H1 (cell line): ENCODE data around the gene SLC27A4. TPM values are rescaled to one million over a fixed set of nuclear protein-coding genes. Genes with fewer than 3 reads are reported as not detected.
A peak's percentile ranks its signal among the peaks of the same experiment; 100 is the strongest.

Source experiments
- CTCF ChIA-PET: fragments of 300-600 bp; sonication (Branson Sonifier 250); formaldehyde crosslinking; loops from one replicate; lab custom pipeline; 2021; ENCODE audit not compliant: partially characterized antibody; lab: Charles Lee
- POLR2A ChIA-PET: fragments of 300-600 bp; sonication (Branson Sonifier 250); formaldehyde crosslinking; loops from one replicate; lab custom pipeline; 2021; ENCODE audit warnings: inconsistent platforms; ENCODE audit not compliant: partially characterized antibody; lab: Charles Lee
- DNase-seq, 2 experiments: peaks; one replicate each; pipeline versions ENCODE4 v3.0.0 to v3.0.0-alpha.2; 2010 to 2022; ENCODE audit warnings: low spot score in 2 of 2, low read depth in 1 of 2, mixed read lengths in 1 of 2
- FAIRE-seq: peaks from 2 replicates; lab custom pipeline; 2011; peaks lifted over from hg19 to GRCh38; lab: Jason Lieb, UNC
- H2AFZ ChIP-seq: 2 replicates; pipeline ENCODE4 v1.8.1; 2012; ENCODE audit warnings: low read length, inconsistent platforms
- H2AK5ac ChIP-seq: 2 replicates; pipeline ENCODE4 v1.6.1; 2013; ENCODE audit warnings: low read depth, low read length
- H2BK120ac ChIP-seq: replicated peaks from 2 replicates; pipeline ENCODE3; 2013; ENCODE audit warnings: low read depth, low read length, inconsistent platforms
- H2BK12ac ChIP-seq: 2 replicates; pipeline ENCODE4 v1.6.1; 2013; ENCODE audit warnings: low read depth, low read length
- H2BK15ac ChIP-seq: 2 replicates; pipeline ENCODE4 v1.6.1; 2013; ENCODE audit warnings: low read length
- H2BK20ac ChIP-seq: 2 replicates; pipeline ENCODE4 v1.6.1; 2013; ENCODE audit warnings: low read length
- H2BK5ac ChIP-seq: 2 replicates; pipeline ENCODE4 v1.6.1; 2013; ENCODE audit warnings: low read depth, low read length
- H3K14ac ChIP-seq: 2 replicates; pipeline ENCODE4 v1.6.1; 2013; ENCODE audit warnings: inconsistent platforms; ENCODE audit not compliant: insufficient read length
- H3K18ac ChIP-seq: 2 replicates; pipeline ENCODE4 v1.6.1; 2013; ENCODE audit warnings: low read length; ENCODE audit errors: extremely low read depth
- H3K23ac ChIP-seq: 2 replicates; pipeline ENCODE4 v1.6.1; 2013; ENCODE audit warnings: inconsistent platforms; ENCODE audit not compliant: insufficient read length
- H3K23me2 ChIP-seq: 2 replicates; pipeline ENCODE4 v1.6.1; 2013; ENCODE audit warnings: low read depth, low read length
- H3K27ac ChIP-seq: 2 replicates; pipeline ENCODE4 v1.6.1; 2011; ENCODE audit warnings: low read depth, low read length, inconsistent platforms
- H3K27me3 ChIP-seq, 4 experiments: replicated peaks in 1 of 4; 1 replicate in 1 of 4; 2 replicates in 3 of 4; pipeline versions ENCODE4 v1.6.1 to v1.8.1; 2011 to 2013; ENCODE audit warnings: low read length in 3 of 4, mild to moderate bottlenecking in 3 of 4, inconsistent platforms in 2 of 4, mixed read lengths in 2 of 4, moderate library complexity in 1 of 4; ENCODE audit not compliant: control insufficient read depth in 3 of 4, insufficient read depth in 3 of 4; ENCODE audit errors: extremely low read depth in 1 of 4
- H3K36me3 ChIP-seq, 4 experiments: 2 replicates each; pipeline versions ENCODE4 v1.6.1 to v1.8.1; 2011 to 2013; ENCODE audit warnings: mild to moderate bottlenecking in 4 of 4, low read length in 3 of 4, moderate library complexity in 2 of 4, control low read depth in 1 of 4, inconsistent platforms in 1 of 4; ENCODE audit not compliant: insufficient read depth in 4 of 4, control insufficient read depth in 2 of 4
- H3K4ac ChIP-seq: replicated peaks from 2 replicates; pipeline ENCODE3; 2013; ENCODE audit warnings: low read length, low read depth, mixed read lengths, inconsistent platforms; ENCODE audit not compliant: insufficient read length
- H3K4me1 ChIP-seq, 4 experiments: replicated peaks in 1 of 4; 1 replicate in 1 of 4; 2 replicates in 3 of 4; pipeline versions ENCODE4 v1.6.1 to v1.8.1; 2011 to 2013; ENCODE audit warnings: low read length in 3 of 4, inconsistent platforms in 2 of 4, mixed read lengths in 1 of 4; ENCODE audit not compliant: insufficient read depth in 4 of 4, control insufficient read depth in 3 of 4
- H3K4me2 ChIP-seq, 2 experiments: 2 replicates each; pipeline versions ENCODE4 v1.6.1 to v1.8.1; 2011 to 2013; ENCODE audit warnings: low read depth in 2 of 2, low read length in 2 of 2, control low read depth in 1 of 2, inconsistent platforms in 1 of 2, mild to moderate bottlenecking in 1 of 2; ENCODE audit not compliant: insufficient read depth in 1 of 2
- H3K4me3 ChIP-seq, 4 experiments: fragments of 200-600, 300-600 bp in 1 of 4; sonication (generic), shearing (Covaris generic), sonication (Bioruptor Twin) in 1 of 4; 2 replicates each; pipeline versions ENCODE4 v1.5.1 to v1.8.1; 2011 to 2016; ENCODE audit warnings: low read length in 4 of 4, low read depth in 3 of 4, control low read depth in 2 of 4, inconsistent platforms in 2 of 4, mild to moderate bottlenecking in 2 of 4, mixed read lengths in 1 of 4, moderate library complexity in 1 of 4; ENCODE audit not compliant: insufficient read depth in 2 of 4; ENCODE audit errors: extremely low read depth in 1 of 4
- H3K56ac ChIP-seq: replicated peaks from 2 replicates; pipeline ENCODE3; 2013; ENCODE audit warnings: low read depth, mild to moderate bottlenecking, mixed read lengths, low read length, inconsistent platforms; ENCODE audit not compliant: insufficient read length
- H3K79me1 ChIP-seq: 2 replicates; pipeline ENCODE4 v1.6.1; 2013; ENCODE audit warnings: low read depth, low read length, control low read depth
- H3K79me2 ChIP-seq, 2 experiments: 2 replicates each; pipeline versions ENCODE4 v1.6.1 to v1.8.1; 2012 to 2013; ENCODE audit warnings: low read length in 2 of 2, mild to moderate bottlenecking in 2 of 2, inconsistent platforms in 1 of 2; ENCODE audit not compliant: insufficient read depth in 2 of 2, control insufficient read depth in 1 of 2
- H3K9ac ChIP-seq, 4 experiments: replicated peaks in 1 of 4; 1 replicate in 1 of 4; 2 replicates in 3 of 4; pipeline versions ENCODE4 v1.6.1 to v1.8.1; 2011 to 2013; ENCODE audit warnings: low read depth in 3 of 4, low read length in 3 of 4, control low read depth in 2 of 4, mild to moderate bottlenecking in 2 of 4, moderate library complexity in 2 of 4, inconsistent platforms in 1 of 4; ENCODE audit errors: extremely low read depth in 1 of 4
- H3K9me3 ChIP-seq, 2 experiments: 2 replicates each; pipeline versions ENCODE4 v1.6.1 to v1.8.1; 2012 to 2013; ENCODE audit warnings: mild to moderate bottlenecking in 2 of 2, moderate library complexity in 2 of 2, control low read depth in 1 of 2, inconsistent platforms in 1 of 2, low read depth in 1 of 2, low read length in 1 of 2, mixed read lengths in 1 of 2; ENCODE audit not compliant: insufficient read depth in 2 of 2
- H4K20me1 ChIP-seq, 2 experiments: replicated peaks in 1 of 2; 2 replicates each; pipeline versions ENCODE3 to v1.8.1; 2011 to 2013; ENCODE audit warnings: inconsistent platforms in 2 of 2, low read length in 2 of 2, mild to moderate bottlenecking in 1 of 2; ENCODE audit not compliant: insufficient read depth in 2 of 2, control insufficient read depth in 1 of 2
- H4K5ac ChIP-seq: 2 replicates; pipeline ENCODE4 v1.6.1; 2013; ENCODE audit warnings: low read length, low read depth, mixed read lengths, inconsistent platforms; ENCODE audit not compliant: insufficient read length
- H4K8ac ChIP-seq: 2 replicates; pipeline ENCODE4 v1.8.0; 2013; ENCODE audit warnings: mild to moderate bottlenecking, moderate library complexity, low read length, inconsistent platforms; ENCODE audit not compliant: insufficient read depth; ENCODE audit errors: extremely low read depth
- H4K91ac ChIP-seq: replicated peaks from 2 replicates; pipeline ENCODE3; 2013; ENCODE audit warnings: low read length, mixed read lengths, inconsistent platforms; ENCODE audit not compliant: insufficient read length
- EGR1 ChIP-seq: IDR thresholded peaks from 2 replicates; pipeline ENCODE4 v1.6.1; 2011; ENCODE audit warnings: low read depth, low read length, borderline replicate concordance
- EP300 ChIP-seq, 2 experiments: IDR thresholded peaks; 1 replicate in 1 of 2; 2 replicates in 1 of 2; pipeline ENCODE4 v1.6.1; 2011 to 2012; ENCODE audit warnings: low read depth in 2 of 2, low read length in 2 of 2, mild to moderate bottlenecking in 2 of 2, borderline replicate concordance in 1 of 2, inconsistent platforms in 1 of 2, moderate library complexity in 1 of 2
- GTF2F1 ChIP-seq: IDR thresholded peaks from 2 replicates; pipeline ENCODE4 v1.6.1; 2012; ENCODE audit warnings: low read depth, low read length, improper control_type of control experiment, borderline replicate concordance
- KDM5A ChIP-seq: fragments of 200-600 bp; IDR thresholded peaks from 2 replicates; pipeline ENCODE4 v1.7.1; 2012; ENCODE audit warnings: mild to moderate bottlenecking, low read length, inconsistent platforms, mixed read lengths
- NANOG ChIP-seq: IDR thresholded peaks from 2 replicates; pipeline ENCODE4 v1.6.1; 2011; ENCODE audit warnings: low read length, low read depth, mild to moderate bottlenecking, inconsistent platforms; ENCODE audit not compliant: insufficient read depth, poor library complexity, severe bottlenecking
- NRF1 ChIP-seq: IDR thresholded peaks from 2 replicates; pipeline ENCODE4 v1.6.1; 2011; ENCODE audit warnings: mild to moderate bottlenecking, low read depth, low read length, improper control_type of control experiment
- POLR2AphosphoS5 ChIP-seq: IDR thresholded peaks from 2 replicates; pipeline ENCODE4 v1.6.1; 2011; ENCODE audit warnings: low read depth, low read length
- POU5F1 ChIP-seq: IDR thresholded peaks from 2 replicates; pipeline ENCODE4 v1.6.1; 2011; ENCODE audit warnings: low read depth, mild to moderate bottlenecking, low read length, moderate library complexity
- SP1 ChIP-seq: IDR thresholded peaks from 2 replicates; pipeline ENCODE4 v1.6.1; 2011; ENCODE audit warnings: low read depth, low read length
- SRF ChIP-seq: IDR thresholded peaks from 2 replicates; pipeline ENCODE4 v1.6.1; 2011; ENCODE audit warnings: mild to moderate bottlenecking, low read depth, low read length, moderate library complexity
- SUZ12 ChIP-seq: fragments of 200-600 bp; sonication (generic); IDR thresholded peaks from 2 replicates; pipeline ENCODE4 v1.6.1; 2012; ENCODE audit warnings: mild to moderate bottlenecking, inconsistent platforms, low read length, moderate library complexity, mixed read lengths
- TCF12 ChIP-seq: IDR thresholded peaks from 2 replicates; pipeline ENCODE4 v1.6.1; 2011; ENCODE audit warnings: low read depth, mild to moderate bottlenecking, low read length
- TEAD4 ChIP-seq: IDR thresholded peaks from 2 replicates; pipeline ENCODE4 v1.6.1; 2012; ENCODE audit warnings: low read depth, low read length, inconsistent platforms, mixed read lengths
- WGBS, 2 experiments: shearing (Covaris generic) in 1 of 2; methylation state at CpG; one replicate each; pipeline versions ENCODE4 v1.1.6 to v1.1.7; 2013 to 2015; ENCODE audit warnings: low lambda C conversion rate in 2 of 2, mixed read lengths in 2 of 2, inconsistent platforms in 1 of 2, low coverage in 1 of 2, missing lambda C conversion rate in 1 of 2; ENCODE audit not compliant: insufficient replicate concordance in 2 of 2, insufficient coverage in 1 of 2, insufficient read length in 1 of 2; ENCODE audit errors: extremely low coverage in 1 of 2, missing lambda C conversion rate in 1 of 2; 5-methylcytosine and 5-hydroxymethylcytosine counted together
- polyA plus RNA-seq, 7 experiments: library from polyadenylated mRNA; depleted of rRNA in 3 of 7; stranded (reverse) in 5 of 7; unstranded in 2 of 7; fragments of >200 nt in 5 of 7; fragments of 200-250 nt in 2 of 7; gene quantifications; 1 replicate in 5 of 7; 2 replicates in 1 of 7; 4 replicates in 1 of 7; pipeline versions ENCODE4 v1.2.1 to v1.2.3, GENCODE V29; 2011 to 2013; ENCODE audit warnings: missing spikeins in 2 of 7, mixed read lengths in 2 of 7
- total RNA-seq: library from RNA; stranded (reverse); fragmentation: NEBNext Ultra II Directional; extraction: Animal tissue kit (Norgen Biotek cat#: 25700); gene quantifications from 2 replicates; pipeline ENCODE4 v1.2.1, GENCODE V29; 2021

Gene SLC27A4
- total and polyA plus RNA-seq, 2 of the 8 experiments (the other 6 are each of a cell fraction or from before 2014, with no cell fraction given) = 14.9 to 20.5 TPM

DNA sequence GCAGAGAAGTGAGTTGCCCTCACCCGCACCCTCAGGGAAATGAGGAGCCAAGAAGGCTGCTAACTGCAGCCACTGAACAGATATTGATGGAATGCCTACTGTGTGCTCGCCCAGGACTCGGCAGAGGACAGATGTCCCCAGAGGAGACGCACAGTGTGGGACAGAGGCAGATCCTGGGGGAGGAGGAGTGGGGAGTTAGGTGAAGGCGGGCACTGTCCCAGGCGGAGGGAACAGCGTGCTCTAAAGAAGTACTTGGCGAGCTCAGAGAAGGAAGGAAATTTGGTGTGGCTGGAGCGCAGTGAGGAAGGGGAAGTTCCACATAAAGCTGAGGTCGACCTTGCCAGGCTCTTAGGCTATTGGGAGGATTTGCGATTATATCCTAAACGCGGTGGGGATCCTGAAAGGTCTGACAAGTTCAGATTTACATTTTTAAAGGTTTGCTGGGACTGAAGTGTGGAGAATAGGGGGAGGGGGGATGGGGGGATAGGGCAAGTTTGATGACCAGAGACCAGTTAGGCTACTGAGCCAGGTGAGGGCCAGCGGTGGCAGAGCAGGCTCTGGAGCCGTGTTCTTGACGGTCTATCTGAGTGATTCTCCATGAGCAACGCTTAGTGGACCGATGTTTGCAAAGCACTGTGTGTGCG, 56.8 kb downstream of the SLC27A4 start:
- H3K9ac ChIP-seq = no peak overlapping the region
- POLR2A ChIA-PET = interaction anchor here (0.7 to 13.1 kb wide), 6 partner anchors 10 to 34 kb away, joined by 3 to 92 read pairs (median 14); partner anchors contain the start of genes CERCAM and URM1
- H3K36me3 ChIP-seq = no peaks in the 10 kb centered on the region
- DNase-seq = peak in 1 of 2 experiments; percentile 57
- no peak overlapping the region for H3K56ac ChIP-seq
- no peak overlapping the region for H3K23ac ChIP-seq
- no peak overlapping the region for H3K4me3 ChIP-seq
- peaks cover 14 to 31% of the 10 kb centered on the region in 2 experiments for H4K20me1 ChIP-seq
- no peak overlapping the region for H2BK12ac ChIP-seq
- no peak overlapping the region for H4K91ac ChIP-seq
- H4K8ac ChIP-seq = no peak overlapping the region; the same call in none of the 2 replicates
- H4K5ac ChIP-seq = no peak overlapping the region
- H3K14ac ChIP-seq = no peak overlapping the region
- FAIRE-seq = peak; percentile 81
- no peak overlapping the region for H2BK20ac ChIP-seq
- 12% methylated on average over 19 of the region's 19 CpGs; no CpG with 5 or more reads in 1 of the 2 experiments for WGBS, 2 experiments
- H3K18ac ChIP-seq = no peak overlapping the region
- peaks cover 5% of the 10 kb centered on the region for H3K23me2 ChIP-seq
- H2BK120ac ChIP-seq = no peak overlapping the region
- no peaks in the 10 kb centered on the region for H3K79me2 ChIP-seq
- H3K9me3 ChIP-seq = no peaks in the 10 kb centered on the region
- H3K4me1 ChIP-seq = peaks cover 9 to 28% (median 21%) of the 10 kb centered on the region in 4 experiments
- no peak overlapping the region for H2AFZ ChIP-seq
- peaks cover 85 to 100% (median 96%) of the 10 kb centered on the region in 4 experiments for H3K27me3 ChIP-seq
- CTCF ChIA-PET = interaction anchor here (1.1 to 21.9 kb wide), 9 partner anchors 10 to 145 kb away, joined by 3 to 323 read pairs (median 7); partner anchors contain the start of gene URM1
- H3K27ac ChIP-seq = no peak overlapping the region
- no peak overlapping the region for H3K4ac ChIP-seq
- no peak overlapping the region for H2BK15ac ChIP-seq
- H3K79me1 ChIP-seq = no peaks in the 10 kb centered on the region
- H2BK5ac ChIP-seq = no peak overlapping the region
- H2AK5ac ChIP-seq = no peak overlapping the region
- H3K4me2 ChIP-seq = peak overlapping the region; percentile 10 to 17; a peak in 2 of 4 replicates
- TF ChIP-seq POLR2AphosphoS5 = peak; percentile 75
- no peak for TF ChIP-seq NRF1
- no peak for TF ChIP-seq KDM5A
- TF ChIP-seq TEAD4 = no peak
- TF ChIP-seq EGR1 = peak; percentile 46
- 0 out of 2 replicates have a peak, but pooled peaks have one; percentile 34 for TF ChIP-seq POU5F1
- peak; percentile 97 for TF ChIP-seq TCF12
- TF ChIP-seq NANOG = peak; percentile 72
- TF ChIP-seq GTF2F1 = no peak
- TF ChIP-seq SRF = no peak
- peak; percentile 39; the same call in 1 of the 2 replicates for TF ChIP-seq SP1
- TF ChIP-seq EP300 (IDR thresholded peaks at IDR 0.05; ENCODE audit: borderline replicate concordance in 1 of 2, low read depth in 2 of 2, low read length in 2 of 2) = peak in 1 of 2 experiments; percentile 43; a peak in 1 of 3 replicates
- 0 out of 2 replicates have a peak, but pooled peaks have one; percentile 19 for TF ChIP-seq SUZ12
